PFSK-1 (cell line): ENCODE results near the gene HPSE.

ENCODE experiments used
- FOXP2 ChIP-seq: optimal IDR thresholded peaks from 2 replicates; pipeline ENCODE3; 2011; ENCODE audit warnings: borderline replicate concordance, control low read depth, inconsistent platforms; ENCODE audit not compliant: insufficient read depth; ENCODE audit errors: extremely low read length, extremely low read depth
- POLR2AphosphoS5 ChIP-seq: IDR thresholded peaks from 2 replicates; pipeline ENCODE4 v1.6.1; 2012; ENCODE audit warnings: low read depth, mild to moderate bottlenecking, control low read depth, low read length, moderate library complexity
- REST ChIP-seq, 2 experiments: IDR thresholded peaks; 2 replicates each; pipeline versions ENCODE4 v1.6.1 to v1.8.0; 2011 to 2012; ENCODE audit warnings: low read depth in 2 of 2, low read length in 2 of 2, control low read depth in 1 of 2, inconsistent platforms in 1 of 2, mild to moderate bottlenecking in 1 of 2, moderate library complexity in 1 of 2; ENCODE audit not compliant: insufficient read depth in 1 of 2
- SIN3A ChIP-seq: IDR thresholded peaks from 2 replicates; pipeline ENCODE4 v1.6.1; 2012; ENCODE audit warnings: mild to moderate bottlenecking, low read length, moderate library complexity, borderline replicate concordance; ENCODE audit not compliant: insufficient read depth
- TAF1 ChIP-seq: IDR thresholded peaks from 2 replicates; pipeline ENCODE4 v1.6.1; 2012; ENCODE audit warnings: low read length, control low read depth, borderline replicate concordance; ENCODE audit not compliant: insufficient read depth

The HPSE gene

GRCh38 chr4:83371936-83372335, 37.3 kb upstream of the HPSE start:
- TF ChIP-seq TAF1 = no peak

- no peak for TF ChIP-seq TAF1
- no peak for TF ChIP-seq SIN3A
- TF ChIP-seq POLR2AphosphoS5 = no peak
- no peak for TF ChIP-seq FOXP2
- no peak for TF ChIP-seq REST (IDR thresholded peaks at IDR 0.05; ENCODE audit: insufficient read depth in 1 of 2, low read depth in 2 of 2, low read length in 2 of 2)
Measured at GRCh38 chr4:83371235-83371634, 36.6 kb upstream of the HPSE start.

- TF ChIP-seq FOXP2 (no peak), POLR2AphosphoS5 (no peak), REST (IDR thresholded peaks at IDR 0.05; ENCODE audit: insufficient read depth in 1 of 2, low read depth in 2 of 2, low read length in 2 of 2) (no peak), SIN3A (no peak), TAF1 (no peak)
Measured at GRCh38 chr4:83370640-83370906, 35.9 kb upstream of the HPSE start.

GRCh38 chr4:83369831-83370639, 35.4 kb upstream of the HPSE start:
- TF ChIP-seq FOXP2 (no peak), POLR2AphosphoS5 (no peak), TAF1 (no peak), REST (IDR thresholded peaks at IDR 0.05; ENCODE audit: insufficient read depth in 1 of 2, low read depth in 2 of 2, low read length in 2 of 2) (no peak), SIN3A (no peak)

- TF ChIP-seq FOXP2 (no peak), TAF1 (no peak), POLR2AphosphoS5 (no peak), REST (IDR thresholded peaks at IDR 0.05; ENCODE audit: insufficient read depth in 1 of 2, low read depth in 2 of 2, low read length in 2 of 2) (no peak), SIN3A (no peak)
Measured at GRCh38 chr4:83364312-83364711, 29.7 kb upstream of the HPSE start.
